Activated B cell treated with CpG ODN at 0.5 μM for 24 hours (primary cell): Measurements from ENCODE around the gene SLC35E3. TPM values are rescaled to one million over a fixed set of nuclear protein-coding genes. Genes with fewer than 3 reads are reported as not detected.

Experiments used
- ATAC-seq: fragments of 200-7000 bp; cut with Tn5 transposase; one replicate; pipeline ENCODE4 v1.10.0; 2021; ENCODE audit warnings: low read depth, mild to moderate bottlenecking, moderate library complexity
- CTCF ChIA-PET: fragments of 350-600 bp; sonication (Branson Sonifier 250); formaldehyde crosslinking; loops from one replicate; lab custom pipeline; 2021; ENCODE audit warnings: antibody characterized with exemption; lab: Charles Lee
- POLR2A ChIA-PET: fragments of 350-600 bp; sonication (Branson Sonifier 250); formaldehyde crosslinking; loops from one replicate; lab custom pipeline; 2021; ENCODE audit warnings: antibody characterized with exemption; lab: Charles Lee
- DNase-seq: peaks from one replicate; pipeline ENCODE4 v3.0.0; 2022
- H3K27ac Mint-ChIP-seq: one replicate; pipeline ENCODE4 v1.8.0; 2020; ENCODE audit warnings: mixed read lengths
- H3K27me3 Mint-ChIP-seq: one replicate; pipeline ENCODE4 v1.8.0; 2021; ENCODE audit warnings: mixed read lengths
- H3K36me3 Mint-ChIP-seq: one replicate; pipeline ENCODE4 v1.8.0; 2021; ENCODE audit warnings: low read depth, mixed read lengths
- H3K4me1 Mint-ChIP-seq: one replicate; pipeline ENCODE4 v1.8.0; 2021; ENCODE audit warnings: mixed read lengths
- H3K4me3 Mint-ChIP-seq: one replicate; pipeline ENCODE4 v1.8.0; 2020; ENCODE audit warnings: mild to moderate bottlenecking, mixed read lengths
- H3K9me3 Mint-ChIP-seq: one replicate; pipeline ENCODE4 v1.8.0; 2020; ENCODE audit warnings: mixed read lengths
- intact Hi-C: fragments of 100-400 bp; cut with micrococcal nuclease; formaldehyde crosslinking; loops from one replicate; pipeline ENCODE4 v1.15.1; 2024
- total RNA-seq: library from RNA; stranded (reverse); gene quantifications from 2 replicates; pipeline ENCODE4 v1.2.3, GENCODE V29; 2022
- TF ChIP-seq, protein P1 (sequence below): fragments of 200-600 bp; IDR thresholded peaks from one replicate; pipeline ENCODE4 v1.8.0; 2022; ENCODE audit warnings: antibody characterized with exemption, mild to moderate bottlenecking

SLC35E3 gene
- total RNA-seq, 1 donor from 2014 or later, result 9.5 TPM

DNA sequence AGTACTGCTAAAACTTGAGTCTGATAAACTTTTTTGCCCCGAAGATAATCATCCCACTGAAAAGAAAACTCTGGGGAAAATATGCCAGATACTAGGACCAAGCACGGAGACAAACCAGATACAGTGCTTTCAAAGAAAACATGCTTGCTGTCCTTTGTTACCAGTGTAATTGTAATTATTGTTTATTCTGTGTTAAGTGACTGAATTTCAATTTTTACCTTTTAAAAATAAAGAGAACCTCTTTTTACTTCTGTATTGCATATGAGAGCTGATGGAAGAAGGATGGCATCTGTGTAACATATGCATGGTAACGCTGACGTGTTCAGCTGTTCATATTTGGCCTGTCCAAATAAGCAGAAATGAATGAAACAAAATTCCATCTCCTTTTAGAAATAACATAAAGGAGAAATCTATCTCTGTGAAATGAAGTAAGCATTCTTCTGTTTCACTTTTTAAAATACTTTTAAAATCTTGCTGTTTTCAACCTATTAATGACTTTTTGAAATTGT is 22.5 kb downstream of the SLC35E3 start:
- ChIA-PET CTCF (no interaction called here), POLR2A (no interaction called here)
- peaks cover 14% of the 10 kb centered on the region for H3K36me3 Mint-ChIP-seq
- H3K4me3 Mint-ChIP-seq, result no peak overlapping the region
- intact Hi-C loops, result no loop called here
- TF ChIP-seq, protein P1, sequence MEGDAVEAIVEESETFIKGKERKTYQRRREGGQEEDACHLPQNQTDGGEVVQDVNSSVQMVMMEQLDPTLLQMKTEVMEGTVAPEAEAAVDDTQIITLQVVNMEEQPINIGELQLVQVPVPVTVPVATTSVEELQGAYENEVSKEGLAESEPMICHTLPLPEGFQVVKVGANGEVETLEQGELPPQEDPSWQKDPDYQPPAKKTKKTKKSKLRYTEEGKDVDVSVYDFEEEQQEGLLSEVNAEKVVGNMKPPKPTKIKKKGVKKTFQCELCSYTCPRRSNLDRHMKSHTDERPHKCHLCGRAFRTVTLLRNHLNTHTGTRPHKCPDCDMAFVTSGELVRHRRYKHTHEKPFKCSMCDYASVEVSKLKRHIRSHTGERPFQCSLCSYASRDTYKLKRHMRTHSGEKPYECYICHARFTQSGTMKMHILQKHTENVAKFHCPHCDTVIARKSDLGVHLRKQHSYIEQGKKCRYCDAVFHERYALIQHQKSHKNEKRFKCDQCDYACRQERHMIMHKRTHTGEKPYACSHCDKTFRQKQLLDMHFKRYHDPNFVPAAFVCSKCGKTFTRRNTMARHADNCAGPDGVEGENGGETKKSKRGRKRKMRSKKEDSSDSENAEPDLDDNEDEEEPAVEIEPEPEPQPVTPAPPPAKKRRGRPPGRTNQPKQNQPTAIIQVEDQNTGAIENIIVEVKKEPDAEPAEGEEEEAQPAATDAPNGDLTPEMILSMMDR, result no peak
- H3K9me3 Mint-ChIP-seq, result no peaks in the 10 kb centered on the region
- peaks cover 24% of the 10 kb centered on the region for H3K4me1 Mint-ChIP-seq
- ATAC-seq (no peak), DNase-seq (no peak)
- no peak overlapping the region for H3K27ac Mint-ChIP-seq
- no peaks in the 10 kb centered on the region for H3K27me3 Mint-ChIP-seq

DNA sequence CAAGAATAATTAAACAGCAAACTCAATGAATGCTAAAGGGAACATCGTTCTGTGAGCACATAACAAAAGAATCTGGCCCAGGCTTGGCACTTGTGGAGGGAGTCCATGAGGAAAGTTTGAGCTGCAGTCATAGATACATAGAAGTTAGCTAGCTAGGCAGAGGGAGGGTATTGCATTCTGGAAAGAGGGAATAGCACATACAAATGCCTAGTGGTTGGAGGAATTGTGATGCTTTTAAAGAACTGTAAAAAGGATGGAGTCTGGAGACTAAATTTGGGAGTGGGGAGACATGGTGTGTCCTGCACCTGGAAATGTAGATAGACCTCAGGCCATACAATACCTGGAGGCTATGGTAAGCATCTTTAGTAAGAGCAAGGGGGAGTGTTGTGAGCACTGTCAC is 24.0 kb downstream of the SLC35E3 start:
- ChIA-PET POLR2A (no interaction called here), CTCF (no interaction called here)
- Mint-ChIP-seq H3K9me3 (no peaks in the 10 kb centered on the region), H3K4me1 (peaks cover 29% of the 10 kb centered on the region), H3K27ac (peak overlapping the region; percentile 15), H3K36me3 (peaks cover 3% of the 10 kb centered on the region), H3K4me3 (no peak overlapping the region), H3K27me3 (no peaks in the 10 kb centered on the region)
- ATAC-seq (no peak), DNase-seq (no peak)
- intact Hi-C loops, result no loop called here
- TF ChIP-seq, protein P1, result no peak

DNA sequence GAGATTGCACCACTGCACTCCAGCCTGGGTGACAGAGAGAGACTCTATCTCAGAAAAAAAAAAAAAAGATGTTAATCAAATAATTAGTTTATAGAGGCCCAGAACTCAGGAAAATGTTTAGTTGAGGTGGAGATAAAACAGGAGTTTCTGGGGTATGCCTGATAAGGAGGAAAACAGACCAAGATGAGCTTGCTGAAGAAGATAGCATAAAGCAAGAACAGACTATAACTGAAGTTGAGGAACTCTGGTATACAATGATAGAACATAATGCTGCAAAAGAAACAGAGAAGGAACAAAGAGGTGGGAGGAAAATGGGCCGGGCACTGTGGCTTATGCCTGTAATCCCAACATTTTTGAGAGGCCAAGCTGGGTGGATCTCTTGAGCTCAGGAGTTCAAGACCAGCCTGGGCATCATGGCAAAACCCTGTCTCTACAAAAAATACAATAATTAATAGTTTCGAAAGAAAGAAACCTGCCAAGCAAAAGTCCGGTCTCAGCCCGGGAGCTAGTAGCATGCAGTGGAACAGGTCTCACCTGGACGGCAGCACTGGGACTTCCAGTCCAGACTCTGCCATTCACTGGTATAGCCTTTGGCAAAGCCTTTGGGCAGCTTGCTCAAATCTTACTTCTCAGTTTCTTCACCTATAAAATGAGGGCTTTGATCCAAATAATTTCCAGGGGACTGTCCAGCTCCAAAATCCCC is 25.4 kb downstream of the SLC35E3 start:
- DNase-seq, result no peak
- ATAC-seq, result no peak
- Mint-ChIP-seq H3K4me1 (peaks cover 29% of the 10 kb centered on the region), H3K27ac (peak overlapping the region; percentile 1), H3K4me3 (no peak overlapping the region), H3K27me3 (no peaks in the 10 kb centered on the region), H3K36me3 (peaks cover 3% of the 10 kb centered on the region), H3K9me3 (no peaks in the 10 kb centered on the region)
- ChIA-PET CTCF (no interaction called here), POLR2A (no interaction called here)
- intact Hi-C loops, result no loop called here
- TF ChIP-seq, protein P1, result no peak

DNA sequence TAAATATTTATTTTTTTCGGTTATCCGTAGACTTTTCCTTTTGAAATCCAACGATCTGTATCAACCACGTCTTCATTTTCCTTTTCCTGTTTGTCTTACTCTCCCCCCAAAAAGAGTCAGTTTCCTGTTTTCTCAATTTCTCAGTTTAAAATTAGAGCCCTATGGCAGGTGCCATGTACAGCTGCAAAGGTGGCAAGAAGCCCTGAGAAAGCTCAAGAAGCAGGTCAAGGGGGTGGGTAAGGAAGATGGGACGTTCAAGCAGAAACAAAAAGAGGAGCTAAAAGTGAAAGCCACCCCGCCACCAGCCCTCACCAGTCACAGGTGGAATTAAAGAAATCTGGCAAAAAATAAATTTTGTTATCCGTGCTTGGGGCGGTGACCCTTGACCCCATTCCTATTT is 26.7 kb downstream of the SLC35E3 start:
- Mint-ChIP-seq H3K4me3 (peak overlapping the region; percentile 72), H3K9me3 (no peaks in the 10 kb centered on the region), H3K27me3 (no peaks in the 10 kb centered on the region), H3K36me3 (no peaks in the 10 kb centered on the region), H3K27ac (peak overlapping the region; percentile 86), H3K4me1 (peaks cover 29% of the 10 kb centered on the region)
- ATAC-seq (peak; percentile 40), DNase-seq (no peak)
- TF ChIP-seq, protein P1, result no peak
- ChIA-PET POLR2A (interaction anchor here (1.0 kb wide), 2 partner anchors 35 to 36 kb away, joined by 4 to 6 read pairs; partner anchors contain the start of gene MDM2), CTCF (interaction anchor here (0.6 kb wide), 1 partner anchor 439 kb away, joined by 6 read pairs; no protein-coding TSS in a partner anchor)
- intact Hi-C loops, result loop anchor here (2.0 kb wide), 1 partner anchor 26 kb away; the partner anchor contains the start of gene SLC35E3

- ChIA-PET CTCF (no interaction called here), POLR2A (no interaction called here)
- no peak for DNase-seq
- peak overlapping the region; percentile 86 for H3K27ac Mint-ChIP-seq
- H3K9me3 Mint-ChIP-seq, result no peaks in the 10 kb centered on the region
- H3K4me3 Mint-ChIP-seq, result no peak overlapping the region
- intact Hi-C loops, result loop anchor here (2.0 kb wide), 1 partner anchor 27 kb away; the partner anchor contains the start of gene SLC35E3
- H3K4me1 Mint-ChIP-seq, result peaks cover 29% of the 10 kb centered on the region
- H3K36me3 Mint-ChIP-seq, result no peaks in the 10 kb centered on the region
- TF ChIP-seq, protein P1, result no peak
- no peak for ATAC-seq
- H3K27me3 Mint-ChIP-seq, result no peaks in the 10 kb centered on the region
Observed at GRCh38 chr12:68773582-68773981, 27.6 kb downstream of the SLC35E3 start.
